Choroid plexus epithelial cell (primary cell): ENCODE measurements around the gene RALGDS.
"Not testable (repeated sequence)": the region's sequence is repeated elsewhere in the genome, so short reads cannot be mapped to it uniquely, and the experiment has no call there.

Experiments
- DNase-seq: peaks from one replicate; pipeline ENCODE4 v3.0.0-alpha.2; 2010; ENCODE audit warnings: low read depth
- H3K4me3 ChIP-seq: 2 replicates; pipeline ENCODE4 v1.5.1; 2011; ENCODE audit warnings: low read depth, mild to moderate bottlenecking, control low read depth, low read length, moderate library complexity
- TF ChIP-seq, protein P1 (sequence below): conservative IDR thresholded peaks from 2 replicates; pipeline ENCODE4 v1.5.1; 2011; ENCODE audit warnings: low read depth, mild to moderate bottlenecking, control low read depth, inconsistent platforms, low read length, moderate library complexity

The RALGDS gene

DNA sequence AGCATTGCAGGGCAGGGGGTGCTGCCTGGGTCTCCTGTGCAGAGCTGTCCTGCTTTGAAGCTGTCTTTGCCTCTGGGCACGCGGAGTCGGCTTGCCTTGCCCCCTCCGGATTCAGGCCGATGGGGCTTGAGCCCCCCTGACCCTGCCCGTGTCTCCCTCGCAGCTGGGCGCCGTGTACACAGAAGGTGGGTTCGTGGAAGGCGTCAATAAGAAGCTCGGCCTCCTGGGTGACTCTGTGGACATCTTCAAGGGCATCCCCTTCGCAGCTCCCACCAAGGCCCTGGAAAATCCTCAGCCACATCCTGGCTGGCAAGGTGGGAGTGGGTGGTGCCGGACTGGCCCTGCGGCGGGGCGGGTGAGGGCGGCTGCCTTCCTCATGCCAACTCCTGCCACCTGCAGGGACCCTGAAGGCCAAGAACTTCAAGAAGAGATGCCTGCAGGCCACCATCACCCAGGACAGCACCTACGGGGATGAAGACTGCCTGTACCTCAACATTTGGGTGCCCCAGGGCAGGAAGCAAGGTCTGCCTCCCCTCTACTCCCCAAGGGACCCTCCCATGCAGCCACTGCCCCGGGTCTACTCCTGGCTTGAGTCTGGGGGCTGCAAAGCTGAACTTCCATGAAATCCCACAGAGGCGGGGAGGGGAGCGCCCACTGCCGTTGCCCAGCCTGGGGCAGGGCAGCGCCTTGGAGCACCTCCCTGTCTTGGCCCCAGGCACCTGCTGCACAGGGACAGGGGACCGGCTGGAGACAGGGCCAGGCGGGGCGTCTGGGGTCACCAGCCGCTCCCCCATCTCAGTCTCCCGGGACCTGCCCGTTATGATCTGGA is 56.6 kb downstream of the RALGDS start:
- H3K4me3 ChIP-seq = no peak overlapping the region
- no peak for DNase-seq
- TF ChIP-seq, protein P1, sequence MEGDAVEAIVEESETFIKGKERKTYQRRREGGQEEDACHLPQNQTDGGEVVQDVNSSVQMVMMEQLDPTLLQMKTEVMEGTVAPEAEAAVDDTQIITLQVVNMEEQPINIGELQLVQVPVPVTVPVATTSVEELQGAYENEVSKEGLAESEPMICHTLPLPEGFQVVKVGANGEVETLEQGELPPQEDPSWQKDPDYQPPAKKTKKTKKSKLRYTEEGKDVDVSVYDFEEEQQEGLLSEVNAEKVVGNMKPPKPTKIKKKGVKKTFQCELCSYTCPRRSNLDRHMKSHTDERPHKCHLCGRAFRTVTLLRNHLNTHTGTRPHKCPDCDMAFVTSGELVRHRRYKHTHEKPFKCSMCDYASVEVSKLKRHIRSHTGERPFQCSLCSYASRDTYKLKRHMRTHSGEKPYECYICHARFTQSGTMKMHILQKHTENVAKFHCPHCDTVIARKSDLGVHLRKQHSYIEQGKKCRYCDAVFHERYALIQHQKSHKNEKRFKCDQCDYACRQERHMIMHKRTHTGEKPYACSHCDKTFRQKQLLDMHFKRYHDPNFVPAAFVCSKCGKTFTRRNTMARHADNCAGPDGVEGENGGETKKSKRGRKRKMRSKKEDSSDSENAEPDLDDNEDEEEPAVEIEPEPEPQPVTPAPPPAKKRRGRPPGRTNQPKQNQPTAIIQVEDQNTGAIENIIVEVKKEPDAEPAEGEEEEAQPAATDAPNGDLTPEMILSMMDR = no peak

- DNase-seq = no peak
- TF ChIP-seq, protein P1 = no peak
- no peak overlapping the region for H3K4me3 ChIP-seq
Measured at GRCh38 chr9:133063500-133064231, 57.4 kb downstream of the RALGDS start.

DNA sequence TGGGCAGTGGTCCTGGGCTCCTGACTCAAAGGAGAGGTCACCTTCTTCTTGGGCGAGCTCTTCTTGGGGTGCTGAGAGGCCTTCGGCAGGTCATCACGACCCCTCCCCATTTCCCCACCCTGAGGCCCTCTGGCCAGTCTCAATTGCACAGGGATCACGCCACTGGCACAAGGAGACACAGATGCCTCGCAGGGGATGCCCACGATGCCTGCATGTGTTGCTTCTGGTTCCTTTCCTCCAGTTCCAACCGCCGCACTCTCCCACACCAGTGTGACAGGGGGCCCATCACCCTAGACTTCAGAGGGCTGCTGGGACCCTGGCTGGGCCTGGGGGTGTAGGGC is 57.9 kb downstream of the RALGDS start:
- no peak overlapping the region for H3K4me3 ChIP-seq
- TF ChIP-seq, protein P1 = no peak
- DNase-seq = no peak

GRCh38 chr9:133062569-133062968 is 58.5 kb downstream of the RALGDS start:
- not testable (repeated sequence) for DNase-seq, H3K4me3 ChIP-seq

DNA sequence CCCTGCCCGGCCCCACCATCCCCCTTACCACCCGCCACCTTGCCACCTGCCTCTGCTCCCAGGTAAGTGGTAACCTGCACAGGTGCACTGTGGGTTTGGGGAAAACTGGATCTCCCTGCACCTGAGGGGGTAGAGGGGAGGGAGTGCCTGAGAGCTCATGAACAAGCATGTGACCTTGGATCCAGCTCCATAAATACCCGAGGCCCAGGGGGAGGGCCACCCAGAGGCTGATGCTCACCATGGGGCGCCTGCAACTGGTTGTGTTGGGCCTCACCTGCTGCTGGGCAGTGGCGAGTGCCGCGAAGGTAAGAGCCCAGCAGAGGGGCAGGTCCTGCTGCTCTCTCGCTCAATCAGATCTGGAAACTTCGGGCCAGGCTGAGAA is 59.3 kb downstream of the RALGDS start, which contains the start of gene CEL:
Gene CEL, plus strand, starts transcription at position 218 of the 382 bp plus-strand sequence. Its CDS starts 22 bp downstream, at position 240.
- DNase-seq, H3K4me3 ChIP-seq: not testable (repeated sequence)

DNA sequence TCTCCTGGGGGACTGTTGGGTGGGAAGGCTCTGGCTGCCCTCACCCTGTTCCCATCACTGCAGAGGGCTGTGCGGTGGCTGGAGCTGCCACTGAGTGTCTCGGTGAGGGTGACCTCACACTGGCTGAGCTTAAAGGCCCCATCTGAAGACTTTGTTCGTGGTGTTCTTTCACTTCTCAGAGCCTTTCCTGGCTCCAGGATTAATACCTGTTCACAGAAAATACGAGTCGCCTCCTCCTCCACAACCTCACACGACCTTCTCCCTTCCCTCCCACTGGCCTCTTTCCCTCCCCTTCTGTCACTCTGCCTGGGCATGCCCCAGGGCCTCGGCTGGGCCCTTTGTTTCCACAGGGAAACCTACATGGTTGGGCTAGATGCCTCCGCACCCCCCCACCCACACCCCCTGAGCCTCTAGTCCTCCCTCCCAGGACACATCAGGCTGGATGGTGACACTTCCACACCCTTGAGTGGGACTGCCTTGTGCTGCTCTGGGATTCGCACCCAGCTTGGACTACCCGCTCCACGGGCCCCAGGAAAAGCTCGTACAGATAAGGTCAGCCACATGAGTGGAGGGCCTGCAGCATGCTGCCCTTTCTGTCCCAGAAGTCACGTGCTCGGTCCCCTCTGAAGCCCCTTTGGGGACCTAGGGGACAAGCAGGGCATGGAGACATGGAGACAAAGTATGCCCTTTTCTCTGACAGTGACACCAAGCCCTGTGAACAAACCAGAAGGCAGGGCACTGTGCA is 59.8 kb downstream of the RALGDS start:
- not testable (repeated sequence) for DNase-seq, H3K4me3 ChIP-seq

- TF ChIP-seq, protein P1 = no peak
Measured at GRCh38 chr9:133060417-133060841, 60.6 kb downstream of the RALGDS start.

GRCh38 chr9:133059623-133060022 is 61.4 kb downstream of the RALGDS start:
- H3K4me3 ChIP-seq = no peak overlapping the region
- no peak for DNase-seq
- TF ChIP-seq, protein P1 = no peak

More at GRCh38 chr9:133060417-133060841, 60.6 kb downstream of the RALGDS start:
- no peak overlapping the region for H3K4me3 ChIP-seq
- DNase-seq = no peak
